Endothelial cell of umbilical vein (primary cell): ENCODE measurements around the gene OOSP4B.

Experiments used
- FOS ChIP-seq: IDR thresholded peaks from 2 replicates; pipeline ENCODE4 v1.6.1; 2011; ENCODE audit warnings: mild to moderate bottlenecking, low read length, moderate library complexity, borderline replicate concordance; ENCODE audit not compliant: insufficient read depth
- TF ChIP-seq, protein P1 (sequence below), 2 donors: IDR thresholded peaks; 1 replicate in 1 of 2; 2 replicates in 1 of 2; pipeline ENCODE4 v1.5.1; 2011; ENCODE audit warnings: low read length in 2 of 2, mild to moderate bottlenecking in 2 of 2, moderate library complexity in 2 of 2, control low read depth in 1 of 2, inconsistent platforms in 1 of 2, low read depth in 1 of 2; ENCODE audit not compliant: insufficient read depth in 1 of 2; ENCODE audit errors: extremely low read depth in 1 of 2

- TF ChIP-seq, protein P1, sequence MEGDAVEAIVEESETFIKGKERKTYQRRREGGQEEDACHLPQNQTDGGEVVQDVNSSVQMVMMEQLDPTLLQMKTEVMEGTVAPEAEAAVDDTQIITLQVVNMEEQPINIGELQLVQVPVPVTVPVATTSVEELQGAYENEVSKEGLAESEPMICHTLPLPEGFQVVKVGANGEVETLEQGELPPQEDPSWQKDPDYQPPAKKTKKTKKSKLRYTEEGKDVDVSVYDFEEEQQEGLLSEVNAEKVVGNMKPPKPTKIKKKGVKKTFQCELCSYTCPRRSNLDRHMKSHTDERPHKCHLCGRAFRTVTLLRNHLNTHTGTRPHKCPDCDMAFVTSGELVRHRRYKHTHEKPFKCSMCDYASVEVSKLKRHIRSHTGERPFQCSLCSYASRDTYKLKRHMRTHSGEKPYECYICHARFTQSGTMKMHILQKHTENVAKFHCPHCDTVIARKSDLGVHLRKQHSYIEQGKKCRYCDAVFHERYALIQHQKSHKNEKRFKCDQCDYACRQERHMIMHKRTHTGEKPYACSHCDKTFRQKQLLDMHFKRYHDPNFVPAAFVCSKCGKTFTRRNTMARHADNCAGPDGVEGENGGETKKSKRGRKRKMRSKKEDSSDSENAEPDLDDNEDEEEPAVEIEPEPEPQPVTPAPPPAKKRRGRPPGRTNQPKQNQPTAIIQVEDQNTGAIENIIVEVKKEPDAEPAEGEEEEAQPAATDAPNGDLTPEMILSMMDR (IDR thresholded peaks at IDR 0.05; ENCODE audit: extremely low read depth in 1 of 2, insufficient read depth in 1 of 2, low read depth in 1 of 2, low read length in 2 of 2), result no peak
- no peak for TF ChIP-seq FOS
Observed at GRCh38 chr11:59997800-59998199, 19.2 kb upstream of the OOSP4B start.
